ENCODE data around the gene GNA14. TPM values are rescaled to one million over a fixed set of nuclear protein-coding genes. Genes with fewer than 3 reads are reported as not detected.

The GNA14 gene
- total RNA-seq, 5 donors from 2014 or later (not counting 1 experiment from before 2014, with no cell fraction given), result not detected

DNA sequence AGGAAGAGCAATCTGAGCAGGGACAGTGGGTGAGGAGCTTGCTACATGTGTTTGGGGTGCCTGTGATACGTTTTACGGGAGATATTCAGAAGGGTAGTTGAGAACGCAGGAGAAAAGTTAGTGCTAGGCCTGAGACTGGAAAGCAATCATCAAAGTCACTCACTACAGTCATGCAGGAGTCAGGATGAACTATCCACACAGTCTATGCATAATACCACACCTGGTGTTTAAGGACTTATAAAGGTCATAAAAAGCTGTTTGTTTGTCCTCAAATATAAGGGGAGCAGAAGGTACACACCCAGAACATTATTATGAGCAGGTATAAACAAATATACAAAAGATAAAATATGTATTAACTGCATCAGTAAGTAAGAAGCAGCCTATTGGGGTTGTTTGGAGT lies 176.6 kb downstream of the GNA14 start:
- no peaks in the 10 kb centered on the region for H3K27me3 Mint-ChIP-seq
- H3K9me3 Mint-ChIP-seq, result peaks cover 3 to 5% (median 5%) of the 10 kb centered on the region in 3 donors
- no peak for ATAC-seq (replicated peaks in 1 of 4)

DNA sequence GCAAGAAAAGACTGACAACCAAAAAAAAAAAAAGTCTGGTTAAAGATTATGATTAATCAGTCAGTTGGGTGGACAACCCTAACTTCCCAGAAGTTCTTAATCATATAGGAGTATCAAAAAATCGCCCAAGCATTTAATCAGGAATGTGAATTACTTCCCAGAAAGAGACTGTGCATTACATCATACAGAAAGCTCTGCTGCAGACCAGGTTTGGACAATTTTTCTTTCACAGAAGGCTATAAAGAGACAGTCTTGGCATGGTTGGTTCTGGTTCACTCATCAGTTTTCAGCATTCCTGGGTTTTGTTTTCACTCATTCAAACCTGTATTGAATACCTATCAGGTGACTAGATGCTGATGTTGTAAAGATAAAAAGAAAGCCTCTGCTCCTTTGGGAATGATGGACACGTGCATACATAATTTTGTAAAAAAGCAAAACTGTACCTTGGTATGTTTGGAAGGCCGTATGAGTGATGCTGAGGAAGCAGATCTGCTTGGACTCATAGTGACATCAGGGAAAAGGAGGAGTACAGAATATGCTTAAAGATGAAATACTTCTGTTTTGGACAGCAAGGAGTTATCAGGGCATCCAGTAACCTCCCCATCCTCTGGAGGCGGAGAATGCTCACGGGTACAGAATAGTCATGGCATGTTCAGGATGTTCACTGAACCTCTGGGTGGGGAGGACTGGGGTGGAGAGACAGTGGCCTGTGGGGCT lies 178.4 kb downstream of the GNA14 start:
- no peak overlapping the region for H3K4me3 Mint-ChIP-seq
- Histone ChIP-seq H3K9me3 (no peaks in the 10 kb centered on the region), H3K27ac (ENCODE audit: low read length) (no peak overlapping the region), H3K36me3 (ENCODE audit: control insufficient read depth in 2 of 2, extremely low read depth in 1 of 2, insufficient read depth in 1 of 2, low read length in 1 of 2) (no peaks in the 10 kb centered on the region), H3K27me3 (replicated peaks in 1 of 2; ENCODE audit: control insufficient read depth in 2 of 2, extremely low read depth in 1 of 2, insufficient read depth in 2 of 2, low read length in 1 of 2) (peaks cover 0 to 5% of the 10 kb centered on the region in 2 experiments), H3K4me3 (ENCODE audit: control insufficient read depth in 1 of 2, extremely low read depth in 1 of 2, low read length in 1 of 2) (no peak overlapping the region), H3K4me1 (ENCODE audit: control insufficient read depth in 1 of 2, extremely low read depth in 1 of 2, insufficient read depth in 2 of 2, low read length in 2 of 2) (no peaks in the 10 kb centered on the region)
- DNase-seq (no peak), ATAC-seq (replicated peaks in 1 of 4) (no peak)
- H3K27me3 Mint-ChIP-seq, result peaks cover under 1 to 1% of the 10 kb centered on the region in 2 donors
- H3K27ac Mint-ChIP-seq, result no peak overlapping the region
- 81% methylated on average over 4 of the region's 5 CpGs for WGBS (ENCODE audit: insufficient coverage)
- CTCF ChIA-PET, result interaction anchor here in 1 of 2 donors (1.3 kb wide), 1 partner anchor 11 kb away, joined by 3 read pairs; no protein-coding TSS in a partner anchor
- H3K4me1 Mint-ChIP-seq, result no peaks in the 10 kb centered on the region
- H3K36me3 Mint-ChIP-seq, result no peaks in the 10 kb centered on the region
- H3K9me3 Mint-ChIP-seq, result peaks cover 3 to 5% (median 5%) of the 10 kb centered on the region in 3 donors
- POLR2A ChIA-PET, result no interaction called here

More for the DNA sequence above, 176.6 kb downstream of the GNA14 start:
- no peaks in the 10 kb centered on the region for H3K36me3 ChIP-seq (ENCODE audit: control insufficient read depth in 2 of 2, extremely low read depth in 1 of 2, insufficient read depth in 1 of 2, low read length in 1 of 2)
- H3K27me3 ChIP-seq (replicated peaks in 1 of 2; ENCODE audit: control insufficient read depth in 2 of 2, extremely low read depth in 1 of 2, insufficient read depth in 2 of 2, low read length in 1 of 2), result peaks cover 0 to 5% of the 10 kb centered on the region in 2 experiments
- Mint-ChIP-seq H3K27ac (no peak overlapping the region), H3K4me3 (no peak overlapping the region), H3K36me3 (no peaks in the 10 kb centered on the region), H3K4me1 (peaks cover 11 to 15% (median 14%) of the 10 kb centered on the region in 3 donors)
- peaks cover 7 to 11% of the 10 kb centered on the region in 2 experiments for H3K4me1 ChIP-seq (ENCODE audit: control insufficient read depth in 1 of 2, extremely low read depth in 1 of 2, insufficient read depth in 2 of 2, low read length in 2 of 2)
- CTCF ChIA-PET, result interaction anchor here in 1 of 2 donors (1.2 kb wide), 1 partner anchor 12 kb away, joined by 3 read pairs; no protein-coding TSS in a partner anchor
- no CpG with 5 or more reads among the region's 3 CpGs for WGBS (ENCODE audit: insufficient coverage)
- DNase-seq, result no peak
- H3K4me3 ChIP-seq (ENCODE audit: control insufficient read depth in 1 of 2, extremely low read depth in 1 of 2, low read length in 1 of 2), result no peak overlapping the region
- H3K9me3 ChIP-seq, result no peaks in the 10 kb centered on the region
- POLR2A ChIA-PET, result no interaction called here
- no peak overlapping the region for H3K27ac ChIP-seq (ENCODE audit: low read length)

DNA sequence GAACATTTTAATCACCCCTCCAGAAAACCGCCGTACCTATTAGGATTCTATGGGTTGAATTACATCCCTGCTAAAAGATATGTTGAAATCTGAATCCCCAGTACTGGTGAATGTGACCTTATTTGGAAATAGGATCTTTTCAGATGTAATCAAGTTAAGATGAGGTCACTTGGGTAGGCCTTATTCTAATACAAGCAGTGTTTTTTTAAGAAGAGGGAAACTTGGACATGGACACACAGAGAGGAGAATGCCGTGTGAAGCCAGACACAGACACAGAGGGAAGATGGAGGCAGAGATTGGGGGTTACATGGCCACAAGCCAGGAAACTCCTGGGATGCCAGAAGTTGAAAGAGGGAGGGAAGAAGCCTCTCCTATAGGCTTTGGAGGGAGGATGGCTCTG lies 183.5 kb downstream of the GNA14 start:
- Mint-ChIP-seq H3K36me3 (no peaks in the 10 kb centered on the region), H3K4me1 (no peaks in the 10 kb centered on the region), H3K4me3 (no peak overlapping the region), H3K27ac (no peak overlapping the region), H3K27me3 (peaks cover 1 to 3% of the 10 kb centered on the region in 2 donors), H3K9me3 (no peaks in the 10 kb centered on the region)
- Histone ChIP-seq H3K36me3 (ENCODE audit: control insufficient read depth in 2 of 2, extremely low read depth in 1 of 2, insufficient read depth in 1 of 2, low read length in 1 of 2) (no peaks in the 10 kb centered on the region), H3K9me3 (no peaks in the 10 kb centered on the region), H3K27ac (ENCODE audit: low read length) (no peak overlapping the region), H3K4me1 (ENCODE audit: control insufficient read depth in 1 of 2, extremely low read depth in 1 of 2, insufficient read depth in 2 of 2, low read length in 2 of 2) (no peaks in the 10 kb centered on the region), H3K27me3 (replicated peaks in 1 of 2; ENCODE audit: control insufficient read depth in 2 of 2, extremely low read depth in 1 of 2, insufficient read depth in 2 of 2, low read length in 1 of 2) (peaks cover 0 to 7% of the 10 kb centered on the region in 2 experiments), H3K4me3 (ENCODE audit: control insufficient read depth in 1 of 2, extremely low read depth in 1 of 2, low read length in 1 of 2) (no peak overlapping the region)
- POLR2A ChIA-PET, result no interaction called here
- no peak for ATAC-seq (replicated peaks in 1 of 4)
- 88% methylated on average over 1 of the region's 3 CpGs for WGBS (ENCODE audit: insufficient coverage)
- no peak for DNase-seq
- CTCF ChIA-PET, result interaction anchor here in 1 of 2 donors (1.3 to 1.7 kb wide), 3 partner anchors 8 to 14 kb away, joined by 4 to 9 read pairs (median 4); no protein-coding TSS in a partner anchor

DNA sequence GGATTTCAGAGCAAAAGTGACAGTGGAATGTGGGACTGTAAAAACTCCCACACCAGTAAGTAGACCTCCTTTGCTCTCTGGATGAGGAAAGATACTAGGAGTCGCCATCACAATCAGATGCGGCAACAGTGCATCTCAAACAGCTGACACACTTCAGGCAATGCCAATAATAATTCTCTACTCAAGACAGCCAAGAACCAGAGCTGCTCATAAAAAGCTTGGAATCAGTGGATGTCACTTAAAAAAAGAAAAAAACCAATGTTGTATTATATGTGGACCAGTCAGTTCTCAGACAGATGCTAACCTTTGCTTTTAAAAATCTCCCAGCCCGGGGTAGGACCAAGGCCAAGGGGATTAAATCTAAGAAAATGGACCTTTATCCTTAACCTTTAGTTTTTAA lies 185.0 kb downstream of the GNA14 start:
- no peak overlapping the region for H3K27ac ChIP-seq (ENCODE audit: low read length)
- H3K9me3 ChIP-seq, result no peaks in the 10 kb centered on the region
- no peaks in the 10 kb centered on the region for H3K36me3 Mint-ChIP-seq
- H3K4me1 Mint-ChIP-seq, result peaks cover 1 to 2% (median 1%) of the 10 kb centered on the region in 3 donors
- no peak overlapping the region for H3K27ac Mint-ChIP-seq
- no peak overlapping the region for H3K4me3 Mint-ChIP-seq
- peaks cover 0 to 11% of the 10 kb centered on the region in 2 experiments for H3K27me3 ChIP-seq (replicated peaks in 1 of 2; ENCODE audit: control insufficient read depth in 2 of 2, extremely low read depth in 1 of 2, insufficient read depth in 2 of 2, low read length in 1 of 2)
- WGBS (ENCODE audit: insufficient coverage), result no CpG with 5 or more reads among the region's 3 CpGs
- ChIA-PET CTCF (interaction anchor here in 1 of 2 donors (0.6 to 1.4 kb wide), 2 partner anchors 11 to 182 kb away, joined by 3 to 4 read pairs; no protein-coding TSS in a partner anchor), POLR2A (no interaction called here)
- H3K27me3 Mint-ChIP-seq, result peaks cover 1 to 3% of the 10 kb centered on the region in 2 donors
- DNase-seq (no peak), ATAC-seq (replicated peaks in 1 of 4) (no peak)
- H3K4me1 ChIP-seq (ENCODE audit: control insufficient read depth in 1 of 2, extremely low read depth in 1 of 2, insufficient read depth in 2 of 2, low read length in 2 of 2), result peaks cover 0 to under 1% of the 10 kb centered on the region in 2 experiments
- no peak overlapping the region for H3K4me3 ChIP-seq (ENCODE audit: control insufficient read depth in 1 of 2, extremely low read depth in 1 of 2, low read length in 1 of 2)
- no peaks in the 10 kb centered on the region for H3K36me3 ChIP-seq (ENCODE audit: control insufficient read depth in 2 of 2, extremely low read depth in 1 of 2, insufficient read depth in 1 of 2, low read length in 1 of 2)
- H3K9me3 Mint-ChIP-seq, result no peaks in the 10 kb centered on the region

- Histone ChIP-seq H3K36me3 (ENCODE audit: control insufficient read depth in 2 of 2, extremely low read depth in 1 of 2, insufficient read depth in 1 of 2, low read length in 1 of 2) (no peaks in the 10 kb centered on the region), H3K27me3 (replicated peaks in 1 of 2; ENCODE audit: control insufficient read depth in 2 of 2, extremely low read depth in 1 of 2, insufficient read depth in 2 of 2, low read length in 1 of 2) (peaks cover 0 to 10% of the 10 kb centered on the region in 2 experiments), H3K4me1 (ENCODE audit: control insufficient read depth in 1 of 2, extremely low read depth in 1 of 2, insufficient read depth in 2 of 2, low read length in 2 of 2) (peaks cover 0 to 4% of the 10 kb centered on the region in 2 experiments), H3K4me3 (ENCODE audit: control insufficient read depth in 1 of 2, extremely low read depth in 1 of 2, low read length in 1 of 2) (no peak overlapping the region), H3K9me3 (no peaks in the 10 kb centered on the region), H3K27ac (ENCODE audit: low read length) (no peak overlapping the region)
- Mint-ChIP-seq H3K9me3 (no peaks in the 10 kb centered on the region), H3K27ac (no peak overlapping the region), H3K36me3 (no peaks in the 10 kb centered on the region), H3K27me3 (peaks cover 3 to 4% of the 10 kb centered on the region in 2 donors), H3K4me1 (peaks cover 7 to 8% (median 7%) of the 10 kb centered on the region in 3 donors), H3K4me3 (no peak overlapping the region)
- DNase-seq (no peak), ATAC-seq (replicated peaks in 1 of 4) (no peak)
- WGBS (ENCODE audit: insufficient coverage), result 89% methylated on average over 8 of the region's 10 CpGs
- ChIA-PET POLR2A (no interaction called here), CTCF (interaction anchor here in 1 of 2 donors (1.4 kb wide), 1 partner anchor 10 kb away, joined by 4 read pairs; no protein-coding TSS in a partner anchor)
These were observed 186.1 kb downstream of the GNA14 start for GRCh38 chr9:77462066-77462465.

DNA sequence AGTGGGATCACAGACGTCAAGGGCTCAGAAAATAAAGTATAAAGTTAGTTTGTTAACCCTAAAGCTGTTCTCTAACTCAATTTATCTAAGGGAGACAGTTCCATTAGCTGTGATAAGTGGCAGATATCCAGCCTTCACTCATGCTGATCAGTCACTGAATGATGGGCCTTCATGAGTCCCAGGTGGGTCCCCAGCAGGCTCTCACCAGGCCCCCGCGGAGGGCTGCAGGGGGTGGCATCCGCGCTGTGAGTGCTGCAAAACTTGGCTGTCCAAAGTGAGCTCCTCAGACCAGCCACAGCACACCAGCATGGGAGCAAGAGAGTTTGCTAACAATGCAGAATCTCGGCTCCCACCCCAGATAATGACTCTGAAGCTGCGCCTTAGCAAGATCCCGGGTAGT lies 187.2 kb downstream of the GNA14 start:
- H3K4me1 ChIP-seq (ENCODE audit: control insufficient read depth in 1 of 2, extremely low read depth in 1 of 2, insufficient read depth in 2 of 2, low read length in 2 of 2), result peaks cover 0 to 4% of the 10 kb centered on the region in 2 experiments
- peaks cover 3% of the 10 kb centered on the region in 2 donors for H3K27me3 Mint-ChIP-seq
- peaks cover 9 to 12% (median 10%) of the 10 kb centered on the region in 3 donors for H3K4me1 Mint-ChIP-seq
- no peak overlapping the region for H3K27ac Mint-ChIP-seq
- POLR2A ChIA-PET, result no interaction called here
- H3K9me3 Mint-ChIP-seq, result no peaks in the 10 kb centered on the region
- H3K27ac ChIP-seq (ENCODE audit: low read length), result no peak overlapping the region
- no peaks in the 10 kb centered on the region for H3K36me3 Mint-ChIP-seq
- no peaks in the 10 kb centered on the region for H3K36me3 ChIP-seq (ENCODE audit: control insufficient read depth in 2 of 2, extremely low read depth in 1 of 2, insufficient read depth in 1 of 2, low read length in 1 of 2)
- DNase-seq, result no peak
- no peaks in the 10 kb centered on the region for H3K9me3 ChIP-seq
- H3K27me3 ChIP-seq (replicated peaks in 1 of 2; ENCODE audit: control insufficient read depth in 2 of 2, extremely low read depth in 1 of 2, insufficient read depth in 2 of 2, low read length in 1 of 2), result peaks cover 0 to 6% of the 10 kb centered on the region in 2 experiments
- no peak for ATAC-seq (replicated peaks in 1 of 4)
- no peak overlapping the region for H3K4me3 ChIP-seq (ENCODE audit: control insufficient read depth in 1 of 2, extremely low read depth in 1 of 2, low read length in 1 of 2)
- no peak overlapping the region for H3K4me3 Mint-ChIP-seq
- CTCF ChIA-PET, result interaction anchor here in 1 of 2 donors (0.6 kb wide), 1 partner anchor 1055 kb away, joined by 3 read pairs; no protein-coding TSS in a partner anchor
- WGBS (ENCODE audit: insufficient coverage), result 100% methylated on average over 4 of the region's 8 CpGs
